Fibroblast of lung (primary cell): ENCODE results near the gene WDTC1.

Experiments
- EZH2 ChIP-seq: IDR thresholded peaks from 2 replicates; pipeline ENCODE4 v1.5.1; 2012; ENCODE audit warnings: low read length, control low read depth, mild to moderate bottlenecking; ENCODE audit errors: missing control alignments
- TF ChIP-seq, protein P1 (sequence below), 2 donors: IDR thresholded peaks in 1 of 2; conservative IDR thresholded peaks in 1 of 2; 1 replicate in 1 of 2; 2 replicates in 1 of 2; pipeline ENCODE4 v1.5.1; 2011 to 2012; ENCODE audit warnings: low read length in 2 of 2, control low read depth in 1 of 2, inconsistent platforms in 1 of 2, low read depth in 1 of 2, mild to moderate bottlenecking in 1 of 2

DNA sequence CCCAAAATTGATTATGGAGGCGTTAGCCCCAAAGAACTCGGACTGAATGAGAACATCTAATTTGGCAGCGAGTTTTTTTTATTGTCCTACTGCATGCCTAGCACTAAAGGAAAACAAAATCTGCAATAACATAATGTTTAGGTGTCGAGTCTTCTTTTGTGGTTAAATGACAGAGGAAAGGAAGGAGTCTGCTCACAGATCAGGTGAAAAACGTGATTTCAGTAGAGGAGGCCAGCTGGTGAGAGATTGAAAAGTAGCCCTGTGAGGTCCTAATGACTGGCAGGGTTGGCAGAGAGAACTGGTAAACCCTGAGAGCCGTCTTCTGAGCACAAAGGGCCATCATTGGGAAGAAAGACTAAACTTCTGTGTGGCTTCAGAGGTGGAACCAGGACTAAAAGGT, 24.2 kb downstream of the WDTC1 start:
- TF ChIP-seq EZH2: no peak
- TF ChIP-seq, protein P1, sequence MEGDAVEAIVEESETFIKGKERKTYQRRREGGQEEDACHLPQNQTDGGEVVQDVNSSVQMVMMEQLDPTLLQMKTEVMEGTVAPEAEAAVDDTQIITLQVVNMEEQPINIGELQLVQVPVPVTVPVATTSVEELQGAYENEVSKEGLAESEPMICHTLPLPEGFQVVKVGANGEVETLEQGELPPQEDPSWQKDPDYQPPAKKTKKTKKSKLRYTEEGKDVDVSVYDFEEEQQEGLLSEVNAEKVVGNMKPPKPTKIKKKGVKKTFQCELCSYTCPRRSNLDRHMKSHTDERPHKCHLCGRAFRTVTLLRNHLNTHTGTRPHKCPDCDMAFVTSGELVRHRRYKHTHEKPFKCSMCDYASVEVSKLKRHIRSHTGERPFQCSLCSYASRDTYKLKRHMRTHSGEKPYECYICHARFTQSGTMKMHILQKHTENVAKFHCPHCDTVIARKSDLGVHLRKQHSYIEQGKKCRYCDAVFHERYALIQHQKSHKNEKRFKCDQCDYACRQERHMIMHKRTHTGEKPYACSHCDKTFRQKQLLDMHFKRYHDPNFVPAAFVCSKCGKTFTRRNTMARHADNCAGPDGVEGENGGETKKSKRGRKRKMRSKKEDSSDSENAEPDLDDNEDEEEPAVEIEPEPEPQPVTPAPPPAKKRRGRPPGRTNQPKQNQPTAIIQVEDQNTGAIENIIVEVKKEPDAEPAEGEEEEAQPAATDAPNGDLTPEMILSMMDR (conservative IDR thresholded peaks at IDR 0.05 in 1 of 2, IDR thresholded peaks at IDR 0.05 in 1 of 2; ENCODE audit: low read depth in 1 of 2, low read length in 2 of 2): no peak
